ENCODE data around the gene PRR23B.

PRR23B gene

DNA sequence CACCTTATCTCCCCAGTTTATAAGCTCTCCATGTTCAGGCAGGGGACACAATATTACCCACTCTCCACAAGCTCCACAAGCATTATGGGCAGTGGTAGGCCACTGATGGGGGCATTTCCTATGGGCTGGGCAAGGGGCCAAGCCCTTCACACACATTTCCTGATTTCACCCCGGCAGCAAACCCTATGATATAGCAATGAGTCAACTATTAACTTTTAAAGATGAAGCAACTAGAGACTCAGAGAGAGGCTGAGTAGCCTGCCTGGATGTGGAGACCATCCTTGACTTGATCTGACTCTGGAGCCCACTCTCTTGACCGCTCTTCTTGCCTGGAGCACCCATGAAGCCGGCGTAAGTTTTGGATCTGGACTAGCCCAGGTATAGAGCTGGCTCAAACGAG, 46.3 kb downstream of the PRR23B start:
- no peak for DNase-seq (ENCODE audit: low read depth in 2 of 2)

DNA sequence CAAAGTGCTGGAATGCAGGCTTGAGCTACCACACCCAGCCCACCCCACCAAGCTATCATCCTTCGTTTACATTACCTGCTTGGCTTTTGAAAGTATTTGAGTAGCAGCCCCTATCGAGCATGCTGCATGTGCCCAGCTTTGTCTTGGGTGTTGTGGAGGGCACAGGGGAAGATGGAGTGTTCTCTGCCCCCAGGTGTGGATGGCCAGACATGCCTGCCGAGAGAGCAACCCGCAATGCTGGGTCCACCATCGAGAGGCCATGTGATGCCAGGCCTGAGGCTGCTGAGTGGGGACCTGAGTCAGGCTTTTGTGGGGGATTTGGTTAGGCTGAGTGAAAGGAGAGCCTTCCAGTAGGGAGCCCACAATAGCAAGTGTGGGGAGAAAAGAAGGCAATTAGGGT, 47.8 kb downstream of the PRR23B start:
- DNase-seq (ENCODE audit: low read depth in 2 of 2), result no peak

DNA sequence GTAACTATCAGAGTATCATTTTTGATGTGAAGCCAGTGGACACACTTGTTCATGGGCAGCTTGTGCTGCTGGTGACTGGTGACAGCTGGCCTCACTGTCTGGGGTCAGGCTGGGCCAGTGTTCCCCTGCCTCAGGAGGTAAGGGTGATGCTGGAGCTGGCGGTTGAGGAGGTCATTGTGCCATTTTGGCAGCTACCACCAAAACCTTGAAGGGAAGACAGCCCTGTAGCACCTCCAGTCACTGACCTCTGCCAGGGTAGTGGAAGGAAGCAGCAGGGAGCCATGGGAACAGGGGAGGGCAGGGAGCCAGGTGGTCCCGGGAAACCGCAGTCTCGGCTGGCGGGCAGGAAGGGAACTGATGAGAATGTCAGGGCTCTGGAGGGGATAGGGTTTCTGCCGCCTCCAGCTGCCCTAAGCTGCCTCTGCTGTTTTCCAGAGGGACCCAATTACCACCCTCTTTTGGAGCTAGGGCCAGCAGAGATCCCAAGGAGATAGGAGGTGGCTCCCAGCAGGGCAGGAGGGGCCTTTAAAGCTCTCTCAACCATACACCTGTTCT, 48.9 kb downstream of the PRR23B start:
- DNase-seq (ENCODE audit: low read depth in 2 of 2), result no peak

All from stimulated activated CD4-positive, alpha-beta T cell treated with anti-CD3 and anti-CD28 coated beads, Interleukin-15, amount 100 ng/mL, for 48 hours (primary cell).